ENCODE measurements around the gene GMDS.

GMDS gene

DNA sequence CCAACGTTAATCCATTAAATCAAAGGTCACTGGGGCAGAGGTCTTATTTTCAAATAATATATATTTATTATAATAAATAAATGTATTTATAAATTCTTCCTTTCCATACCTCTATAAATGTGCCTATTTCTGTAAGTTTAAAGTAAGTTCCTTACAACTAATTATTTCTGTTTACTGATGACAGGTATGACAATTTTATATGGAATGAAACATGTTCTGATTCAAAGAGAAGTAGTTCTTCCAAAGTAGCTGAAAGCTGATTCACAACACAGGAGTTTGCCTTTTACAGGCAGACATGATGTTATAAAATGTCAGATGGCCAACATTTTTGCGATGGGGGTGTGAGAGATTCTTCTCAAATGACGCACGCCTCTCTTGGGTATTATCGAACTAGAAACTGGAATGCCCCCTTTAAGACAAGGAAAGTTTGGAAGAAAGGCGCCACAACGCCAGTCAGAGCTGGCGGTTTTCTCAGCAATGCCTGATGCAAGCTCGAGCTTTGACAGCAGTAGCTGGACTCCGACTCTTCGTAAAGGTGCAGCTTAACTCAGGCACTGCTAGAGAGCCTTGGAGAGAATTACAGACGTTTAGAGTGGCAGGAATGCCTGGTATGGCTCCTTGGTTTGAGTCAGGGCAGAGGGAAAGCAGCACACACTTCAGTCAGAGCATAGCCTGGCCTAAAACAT, 543.6 kb downstream of the GMDS start:
- H3K4me2 ChIP-seq (ENCODE audit: low read depth, low read length, poor library complexity, severe bottlenecking), result no peak overlapping the region
- H3K9ac ChIP-seq (ENCODE audit: low read depth, low read length, poor library complexity, severe bottlenecking), result no peak overlapping the region
- no peak overlapping the region for H2AFZ ChIP-seq (ENCODE audit: low read length)

GRCh38 chr6:1700278-1700967, 545.0 kb downstream of the GMDS start:
- Histone ChIP-seq H3K9me3 (ENCODE audit: insufficient read depth, low read depth, low read length) (no peaks in the 10 kb centered on the region), H3K79me2 (ENCODE audit: insufficient read depth, low read length) (no peaks in the 10 kb centered on the region), H2AFZ (ENCODE audit: low read length) (no peak overlapping the region), H3K4me2 (ENCODE audit: low read depth, low read length, poor library complexity, severe bottlenecking) (no peak overlapping the region), H3K27me3 (ENCODE audit: insufficient read depth, low read length, poor library complexity, severe bottlenecking) (no peaks in the 10 kb centered on the region), H3K36me3 (ENCODE audit: insufficient read depth, low read length) (no peaks in the 10 kb centered on the region), H3K4me1 (ENCODE audit: insufficient read depth, low read length, poor library complexity, severe bottlenecking) (no peaks in the 10 kb centered on the region), H3K4me3 (ENCODE audit: low read length, poor library complexity, severe bottlenecking) (no peak overlapping the region), H3K9me2 (replicated peaks; ENCODE audit: low read depth, low read length) (no peaks in the 10 kb centered on the region), H3K9ac (ENCODE audit: low read depth, low read length, poor library complexity, severe bottlenecking) (no peak overlapping the region), H3F3A (ENCODE audit: low read depth) (no peaks in the 10 kb centered on the region), H4K20me1 (ENCODE audit: insufficient read depth, low read length, poor library complexity, severe bottlenecking) (no peaks in the 10 kb centered on the region)
- TF ChIP-seq, protein P1, sequence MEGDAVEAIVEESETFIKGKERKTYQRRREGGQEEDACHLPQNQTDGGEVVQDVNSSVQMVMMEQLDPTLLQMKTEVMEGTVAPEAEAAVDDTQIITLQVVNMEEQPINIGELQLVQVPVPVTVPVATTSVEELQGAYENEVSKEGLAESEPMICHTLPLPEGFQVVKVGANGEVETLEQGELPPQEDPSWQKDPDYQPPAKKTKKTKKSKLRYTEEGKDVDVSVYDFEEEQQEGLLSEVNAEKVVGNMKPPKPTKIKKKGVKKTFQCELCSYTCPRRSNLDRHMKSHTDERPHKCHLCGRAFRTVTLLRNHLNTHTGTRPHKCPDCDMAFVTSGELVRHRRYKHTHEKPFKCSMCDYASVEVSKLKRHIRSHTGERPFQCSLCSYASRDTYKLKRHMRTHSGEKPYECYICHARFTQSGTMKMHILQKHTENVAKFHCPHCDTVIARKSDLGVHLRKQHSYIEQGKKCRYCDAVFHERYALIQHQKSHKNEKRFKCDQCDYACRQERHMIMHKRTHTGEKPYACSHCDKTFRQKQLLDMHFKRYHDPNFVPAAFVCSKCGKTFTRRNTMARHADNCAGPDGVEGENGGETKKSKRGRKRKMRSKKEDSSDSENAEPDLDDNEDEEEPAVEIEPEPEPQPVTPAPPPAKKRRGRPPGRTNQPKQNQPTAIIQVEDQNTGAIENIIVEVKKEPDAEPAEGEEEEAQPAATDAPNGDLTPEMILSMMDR (conservative IDR thresholded peaks at IDR 0.05; ENCODE audit: low read length), result no peak
- TF ChIP-seq EZH2phosphoT487 (IDR thresholded peaks at IDR 0.05; ENCODE audit: borderline replicate concordance), result no peak

More for the DNA sequence above, 543.6 kb downstream of the GMDS start:
- H3K27me3 ChIP-seq (ENCODE audit: insufficient read depth, low read length, poor library complexity, severe bottlenecking), result no peaks in the 10 kb centered on the region
- no peaks in the 10 kb centered on the region for H3K9me3 ChIP-seq (ENCODE audit: insufficient read depth, low read depth, low read length)
- no peaks in the 10 kb centered on the region for H4K20me1 ChIP-seq (ENCODE audit: insufficient read depth, low read length, poor library complexity, severe bottlenecking)
- H3K36me3 ChIP-seq (ENCODE audit: insufficient read depth, low read length), result no peaks in the 10 kb centered on the region
- H3F3A ChIP-seq (ENCODE audit: low read depth), result no peaks in the 10 kb centered on the region
- H3K4me3 ChIP-seq (ENCODE audit: low read length, poor library complexity, severe bottlenecking), result no peak overlapping the region
- no peaks in the 10 kb centered on the region for H3K9me2 ChIP-seq (replicated peaks; ENCODE audit: low read depth, low read length)
- no peaks in the 10 kb centered on the region for H3K4me1 ChIP-seq (ENCODE audit: insufficient read depth, low read length, poor library complexity, severe bottlenecking)
- TF ChIP-seq, protein P1 (conservative IDR thresholded peaks at IDR 0.05; ENCODE audit: low read length), result no peak
- no peak for TF ChIP-seq EZH2phosphoT487 (IDR thresholded peaks at IDR 0.05; ENCODE audit: borderline replicate concordance)
- no peaks in the 10 kb centered on the region for H3K79me2 ChIP-seq (ENCODE audit: insufficient read depth, low read length)

DNA sequence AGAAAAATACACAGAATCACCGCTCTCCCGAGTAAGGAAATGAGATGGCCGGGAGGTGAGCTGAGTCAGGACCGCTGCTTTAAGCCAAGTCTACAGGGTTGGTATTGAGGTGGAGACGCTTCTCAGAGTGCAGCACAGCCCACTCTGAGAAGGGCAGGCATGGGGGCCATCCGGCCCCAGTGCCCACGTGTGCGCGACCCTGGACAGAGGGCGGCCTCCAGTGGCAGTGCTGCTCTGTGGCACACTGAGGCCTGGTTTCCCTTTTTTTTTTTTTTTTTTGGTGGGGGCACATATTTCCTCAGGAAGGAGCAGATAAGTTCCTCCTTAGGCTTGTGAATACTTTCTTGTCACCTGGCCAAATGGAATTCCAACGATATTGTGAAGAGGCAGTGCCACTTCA, 546.9 kb downstream of the GMDS start:
- no peaks in the 10 kb centered on the region for H3K79me2 ChIP-seq (ENCODE audit: insufficient read depth, low read length)
- TF ChIP-seq, protein P1 (conservative IDR thresholded peaks at IDR 0.05; ENCODE audit: low read length), result no peak; the same call in 1 of the 2 replicates
- no peak for TF ChIP-seq EZH2phosphoT487 (IDR thresholded peaks at IDR 0.05; ENCODE audit: borderline replicate concordance)
- H3K4me3 ChIP-seq (ENCODE audit: low read length, poor library complexity, severe bottlenecking), result no peak overlapping the region
- H3K36me3 ChIP-seq (ENCODE audit: insufficient read depth, low read length), result no peaks in the 10 kb centered on the region
- H2AFZ ChIP-seq (ENCODE audit: low read length), result no peak overlapping the region
- H3K9ac ChIP-seq (ENCODE audit: low read depth, low read length, poor library complexity, severe bottlenecking), result no peak overlapping the region
- no peaks in the 10 kb centered on the region for H3F3A ChIP-seq (ENCODE audit: low read depth)
- H4K20me1 ChIP-seq (ENCODE audit: insufficient read depth, low read length, poor library complexity, severe bottlenecking), result no peaks in the 10 kb centered on the region
- H3K9me3 ChIP-seq (ENCODE audit: insufficient read depth, low read depth, low read length), result no peaks in the 10 kb centered on the region
- H3K4me1 ChIP-seq (ENCODE audit: insufficient read depth, low read length, poor library complexity, severe bottlenecking), result no peaks in the 10 kb centered on the region
- no peak overlapping the region for H3K4me2 ChIP-seq (ENCODE audit: low read depth, low read length, poor library complexity, severe bottlenecking)
- H3K27me3 ChIP-seq (ENCODE audit: insufficient read depth, low read length, poor library complexity, severe bottlenecking), result no peaks in the 10 kb centered on the region
- H3K9me2 ChIP-seq (replicated peaks; ENCODE audit: low read depth, low read length), result no peaks in the 10 kb centered on the region

All from Loucy (cell line).